IPS DF 4.7 (cell line): ENCODE data around the gene CAPZA2.

Experiments
- DNase-seq: peaks from one replicate; pipeline ENCODE4 v3.0.0-alpha.2; 2013; ENCODE audit warnings: low spot score; ENCODE audit errors: extremely low read depth

The CAPZA2 gene

GRCh38 chr7:116861717-116862116 is 670 bp upstream of the CAPZA2 start:
- DNase-seq = no peak

DNA sequence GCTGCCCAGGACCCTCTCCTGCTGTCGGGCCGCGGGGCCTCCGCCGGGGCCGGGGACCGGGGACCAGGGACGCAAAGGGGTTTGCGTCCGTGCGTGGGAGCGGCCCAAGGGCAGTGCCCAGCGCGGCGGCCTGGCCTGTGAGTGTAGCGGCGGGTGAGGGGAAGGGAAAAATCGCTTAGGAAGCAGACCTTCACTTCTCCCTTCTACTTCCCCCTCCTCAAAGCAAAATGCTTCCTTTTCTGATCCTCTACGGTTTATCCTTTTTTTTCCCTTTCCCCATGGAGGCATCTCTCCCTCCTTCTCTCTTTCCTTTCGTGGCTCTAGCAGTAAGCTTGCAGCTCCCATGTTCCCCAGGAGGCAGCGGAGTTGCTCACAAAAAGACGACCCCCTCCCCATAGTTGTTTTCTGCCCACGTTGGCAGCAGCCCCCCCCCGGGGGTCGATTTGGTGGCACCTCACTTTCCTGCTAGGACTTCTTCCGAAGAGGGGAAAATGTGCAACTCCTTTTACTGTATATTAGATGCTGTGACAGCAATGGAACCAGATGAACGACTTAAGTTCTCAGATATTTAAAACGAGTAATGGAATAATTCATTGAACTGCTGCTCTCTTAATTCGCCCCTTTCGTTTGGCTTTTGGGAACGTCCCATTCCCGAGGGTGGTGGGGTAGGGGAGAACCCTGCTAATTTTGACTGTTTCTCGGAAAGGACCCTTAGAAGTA is 724 bp downstream of the CAPZA2 start:
- no peak for DNase-seq

DNA sequence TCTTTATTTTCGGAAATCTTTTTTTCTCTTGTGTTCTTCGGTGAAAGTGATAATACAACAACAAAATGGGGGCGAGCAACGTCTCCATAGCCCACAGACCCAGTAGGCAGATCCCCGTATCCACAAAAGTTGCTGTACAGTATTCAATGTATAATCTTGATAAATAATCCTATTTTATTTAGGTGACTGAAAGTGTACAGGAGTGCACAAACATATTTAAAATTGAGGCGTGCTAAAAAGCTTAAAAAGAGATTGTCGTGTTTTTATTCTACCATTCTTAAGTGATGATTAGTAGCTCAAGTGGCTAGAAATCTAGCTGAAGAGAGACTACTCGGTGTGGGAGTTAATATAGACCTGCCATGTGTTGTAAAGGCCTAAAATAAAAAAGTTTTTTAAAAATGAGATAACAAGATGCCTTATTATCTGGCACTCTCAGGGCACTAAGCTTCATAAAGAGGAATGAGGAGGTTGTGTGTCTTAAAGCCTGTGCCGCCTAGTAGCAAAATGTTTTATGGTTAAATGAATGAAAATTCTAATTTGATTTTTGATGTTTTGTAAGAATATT is 1.6 kb downstream of the CAPZA2 start:
- DNase-seq = no peak

- no peak for DNase-seq
Observed at GRCh38 chr7:116871061-116871700, 8.8 kb downstream of the CAPZA2 start.

DNA sequence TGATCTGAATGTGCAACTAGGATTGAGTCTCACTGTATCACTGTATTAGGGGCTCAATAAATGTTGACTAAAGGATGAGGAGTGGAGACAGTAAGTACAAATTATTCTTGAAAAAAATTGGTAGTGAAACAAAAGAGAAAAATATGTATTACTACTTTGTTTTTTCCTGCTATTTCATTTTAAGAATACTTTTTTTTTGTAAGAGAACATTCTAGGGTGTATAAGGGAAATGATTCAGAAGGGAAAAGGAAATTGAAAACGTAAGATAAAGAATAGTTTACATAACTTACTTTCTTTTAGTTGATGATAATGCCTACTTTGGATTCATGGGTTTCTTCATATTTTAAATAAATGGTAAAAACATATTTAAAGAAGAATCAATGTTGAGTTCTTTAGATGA is 9.6 kb downstream of the CAPZA2 start:
- no peak for DNase-seq

GRCh38 chr7:116873619-116874018 is 11.2 kb downstream of the CAPZA2 start:
- DNase-seq = no peak

GRCh38 chr7:116876664-116877442 is 14.5 kb downstream of the CAPZA2 start:
- DNase-seq = no peak

GRCh38 chr7:116877443-116878217 is 15.2 kb downstream of the CAPZA2 start:
- no peak for DNase-seq

- no peak for DNase-seq
Observed at GRCh38 chr7:116884691-116885090, 22.3 kb downstream of the CAPZA2 start.

DNA sequence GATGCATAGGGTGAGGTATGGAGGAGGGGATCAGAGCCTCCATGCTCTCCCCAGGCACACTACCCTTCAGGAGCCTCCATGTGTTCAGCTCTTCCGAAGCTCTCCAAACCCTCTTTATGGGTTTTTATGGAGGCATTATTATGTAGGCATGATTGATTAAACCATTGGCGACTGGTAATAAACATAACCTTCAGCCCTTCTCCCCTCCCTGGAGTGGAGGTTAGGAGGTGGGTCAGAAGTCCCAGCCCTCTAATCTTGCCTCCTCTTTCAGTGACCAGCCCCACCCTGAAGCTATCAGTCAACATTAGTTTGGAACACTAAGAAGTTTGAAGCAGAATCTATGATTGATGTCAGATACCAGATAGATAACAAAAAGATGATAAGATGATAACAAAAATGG is 23.3 kb downstream of the CAPZA2 start:
- DNase-seq = no peak

DNA sequence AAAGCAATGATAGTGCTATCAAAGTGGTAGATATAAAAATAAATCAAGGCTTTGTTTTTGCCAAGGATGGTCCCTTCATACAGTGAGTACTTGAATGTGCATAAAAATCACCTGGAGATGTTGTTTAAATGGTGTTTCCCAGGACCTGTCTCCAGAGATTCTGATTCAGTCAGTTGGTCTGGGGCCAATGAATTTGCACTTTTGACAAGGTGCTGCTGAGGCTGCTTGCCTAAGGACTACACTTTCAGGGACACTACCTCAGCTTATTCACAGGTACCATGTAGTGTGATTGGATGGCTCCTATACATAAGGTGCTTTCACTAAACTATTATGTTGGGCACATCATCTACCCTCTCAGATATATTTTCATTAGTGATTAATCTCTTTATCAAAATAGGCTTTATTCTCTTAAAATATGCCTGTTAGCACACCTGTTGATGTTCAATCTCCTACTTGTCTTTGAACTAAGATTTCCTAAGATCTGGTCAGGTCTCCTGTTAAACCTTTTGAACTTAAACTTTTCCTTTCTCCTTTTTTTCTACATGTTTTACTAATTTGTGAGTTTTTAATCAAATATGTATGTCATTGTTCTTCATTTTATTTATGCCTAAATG is 24.3 kb downstream of the CAPZA2 start:
- no peak for DNase-seq

DNA sequence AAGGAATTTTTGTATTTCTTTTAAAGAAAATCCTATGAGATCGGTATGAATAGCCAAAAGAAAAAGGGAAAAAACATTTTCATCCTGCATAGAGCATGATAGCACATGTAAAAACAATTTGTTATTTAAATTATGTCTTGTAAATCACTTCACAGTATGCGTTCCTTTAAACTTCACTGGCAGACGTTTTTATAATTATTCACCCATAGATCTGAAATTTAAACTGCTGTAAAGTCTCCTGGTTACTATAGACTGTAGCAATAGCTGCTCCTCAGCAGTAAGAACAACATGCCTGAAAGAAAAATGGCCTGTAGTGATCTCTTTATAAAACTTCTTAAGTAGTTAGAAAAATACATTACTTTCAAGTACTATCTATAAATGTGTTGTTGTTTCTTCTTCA is 26.5 kb downstream of the CAPZA2 start:
- DNase-seq = no peak

- DNase-seq = no peak
Observed at GRCh38 chr7:116895849-116896248, 33.5 kb downstream of the CAPZA2 start.

GRCh38 chr7:116897661-116898060 is 35.3 kb downstream of the CAPZA2 start:
- no peak for DNase-seq

DNA sequence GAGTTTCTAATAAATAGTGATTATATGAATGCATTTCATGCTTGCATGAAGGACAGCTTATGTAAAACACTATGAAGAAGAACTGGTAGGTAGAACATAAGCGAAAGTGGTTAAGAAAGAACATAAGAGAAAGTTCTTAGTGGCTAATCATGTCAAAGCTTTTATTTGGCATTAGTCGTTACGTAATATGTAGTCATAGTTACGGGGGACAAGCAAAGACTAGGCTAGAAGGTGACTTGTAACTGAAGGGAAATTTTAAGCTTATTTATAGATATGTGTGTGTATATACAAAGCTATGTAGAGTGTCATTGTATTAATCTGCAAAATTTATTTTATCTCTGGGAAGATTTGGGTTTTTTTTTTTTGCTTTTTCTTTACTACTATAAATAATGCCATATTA is 36.9 kb downstream of the CAPZA2 start:
- no peak for DNase-seq

- DNase-seq = no peak
Observed at GRCh38 chr7:116901143-116901542, 38.8 kb downstream of the CAPZA2 start.

GRCh38 chr7:116902867-116903266 is 40.5 kb downstream of the CAPZA2 start:
- DNase-seq = no peak

DNA sequence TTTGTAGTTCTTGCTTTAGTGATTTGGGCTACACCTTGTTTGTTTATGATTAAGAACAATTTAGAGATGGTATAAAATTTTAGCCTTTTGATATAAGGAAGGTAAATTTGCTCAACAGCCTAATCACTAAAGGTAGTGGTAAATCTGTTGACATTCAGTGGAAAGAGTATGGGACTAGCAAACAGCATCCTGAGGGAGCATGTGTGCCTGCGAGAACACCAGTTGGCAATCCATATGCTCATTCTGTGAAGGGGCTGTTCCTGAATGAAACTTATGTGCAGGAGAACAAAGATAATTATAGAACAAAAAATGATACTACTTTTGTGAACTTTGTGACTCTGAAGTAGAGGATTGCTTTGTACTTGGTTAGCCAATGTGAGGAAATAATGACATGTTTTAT is 44.0 kb downstream of the CAPZA2 start:
- no peak for DNase-seq

DNA sequence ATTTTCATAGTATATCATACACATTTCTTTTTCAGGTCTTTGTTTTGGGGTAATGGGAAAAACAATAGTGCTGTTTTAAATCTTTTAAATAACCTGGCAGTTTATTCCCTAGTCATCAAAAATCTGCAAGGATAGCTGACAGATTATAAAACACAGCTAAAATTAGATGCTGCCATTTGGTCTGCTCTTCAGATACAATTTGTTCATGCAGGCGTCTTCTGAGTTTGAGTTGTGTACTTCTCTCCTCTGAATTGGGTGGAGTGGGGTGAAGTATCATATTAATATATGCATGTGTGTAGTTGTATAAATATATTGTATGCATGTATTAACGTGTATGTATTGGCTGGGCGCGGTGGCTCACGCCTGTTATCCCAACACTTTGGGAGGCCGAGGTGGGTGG is 48.0 kb downstream of the CAPZA2 start:
- DNase-seq = no peak

- DNase-seq = no peak
Observed at GRCh38 chr7:116911801-116912200, 49.4 kb downstream of the CAPZA2 start.
